DND-41 (cell line): ENCODE measurements around the gene ATG9A.
A peak's percentile ranks its signal among the peaks of the same experiment; 100 is the strongest.
"Not testable (repeated sequence)": the region's sequence is repeated elsewhere in the genome, so short reads cannot be mapped to it uniquely, and the experiment has no call there.

Experiments used
- ATAC-seq: fragments of 200-7000 bp; cut with Tn5 transposase; 3 replicates; pipeline ENCODE4 v1.9.1; 2021; ENCODE audit warnings: low read depth; ENCODE audit not compliant: insufficient read depth
- DNase-seq: peaks from one replicate; pipeline ENCODE4 v3.0.0-alpha.2; 2020
- H2AFZ ChIP-seq: 2 replicates; pipeline ENCODE4 v1.6.0; 2012; ENCODE audit warnings: low read depth, low read length
- H3K27ac ChIP-seq: 2 replicates; pipeline ENCODE4 v1.5.1; 2012; ENCODE audit warnings: low read length, inconsistent platforms
- H3K27me3 ChIP-seq: fragments of 200-600 bp; sonication (generic); 2 replicates; pipeline ENCODE4 v1.6.0; 2012; ENCODE audit warnings: low read length, mild to moderate bottlenecking, inconsistent platforms; ENCODE audit not compliant: insufficient read depth, poor library complexity
- H3K36me3 ChIP-seq: 2 replicates; pipeline ENCODE4 v1.5.1; 2012; ENCODE audit warnings: low read length, inconsistent platforms; ENCODE audit not compliant: insufficient read depth
- H3K4me1 ChIP-seq: 2 replicates; pipeline ENCODE4 v1.5.1; 2012; ENCODE audit warnings: mild to moderate bottlenecking, low read length; ENCODE audit not compliant: insufficient read depth
- H3K4me2 ChIP-seq: 2 replicates; pipeline ENCODE4 v1.6.0; 2012; ENCODE audit warnings: mild to moderate bottlenecking, moderate library complexity, low read length, inconsistent platforms; ENCODE audit not compliant: insufficient read depth
- H3K4me3 ChIP-seq, 2 experiments: fragments of 200-600 bp in 1 of 2; shearing (Covaris generic) in 1 of 2; 2 replicates each; pipeline ENCODE4 v1.5.1; 2012 to 2016; ENCODE audit warnings: inconsistent platforms in 2 of 2, low read length in 2 of 2, mild to moderate bottlenecking in 2 of 2, low read depth in 1 of 2, moderate library complexity in 1 of 2
- H3K79me2 ChIP-seq: 2 replicates; pipeline ENCODE4 v1.6.0; 2012; ENCODE audit warnings: low read length, inconsistent platforms; ENCODE audit not compliant: insufficient read depth
- H3K9ac ChIP-seq: 2 replicates; pipeline ENCODE4 v1.6.0; 2012; ENCODE audit warnings: low read depth, mild to moderate bottlenecking, inconsistent platforms, low read length, moderate library complexity
- H3K9me3 ChIP-seq: 2 replicates; pipeline ENCODE4 v1.5.1; 2012; ENCODE audit warnings: low read length, moderate library complexity, mild to moderate bottlenecking, inconsistent platforms; ENCODE audit not compliant: insufficient read depth, severe bottlenecking
- H4K20me1 ChIP-seq: 2 replicates; pipeline ENCODE4 v1.6.0; 2012; ENCODE audit warnings: low read length; ENCODE audit not compliant: insufficient read depth
- EZH2 ChIP-seq: IDR thresholded peaks from 3 replicates; pipeline ENCODE4 v1.6.1; 2012; ENCODE audit warnings: borderline replicate concordance, low read depth, mild to moderate bottlenecking, moderate library complexity, low read length, inconsistent platforms; ENCODE audit not compliant: severe bottlenecking
- TF ChIP-seq, protein P1 (sequence below): IDR thresholded peaks from 2 replicates; pipeline ENCODE4 v1.5.1; 2012; ENCODE audit warnings: borderline replicate concordance, low read length, moderate library complexity, mild to moderate bottlenecking; ENCODE audit not compliant: poor library complexity, severe bottlenecking; ENCODE audit errors: extremely low read depth

ATG9A gene

DNA sequence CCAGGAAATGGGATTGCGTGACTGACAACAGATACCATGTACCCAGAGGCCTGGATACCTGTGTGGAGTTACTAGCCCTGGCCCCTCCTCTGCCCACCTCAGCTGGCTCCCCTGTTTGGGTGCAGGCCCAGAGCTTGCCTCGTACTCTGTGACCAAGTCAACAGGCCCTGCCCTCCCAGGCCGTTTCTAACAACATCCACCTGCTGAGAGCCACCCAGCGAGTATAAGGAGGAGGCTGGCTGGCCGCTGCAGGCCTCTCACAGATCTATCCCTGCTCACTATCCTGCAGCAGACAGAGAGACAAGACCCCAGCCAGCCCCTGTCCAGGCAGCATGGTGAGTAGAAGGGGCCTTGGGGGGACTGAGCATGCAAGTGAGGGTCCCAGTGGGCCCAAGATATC, 36.8 kb upstream of the ATG9A start:
- Histone ChIP-seq H3K4me1 (0 out of 2 replicates have a peak, but pooled peaks cover 2% of the 10 kb centered on the region), H3K9ac (no peak overlapping the region), H2AFZ (no peak overlapping the region), H3K79me2 (no peaks in the 10 kb centered on the region), H3K4me3 (no peak overlapping the region), H3K27ac (no peak overlapping the region), H3K4me2 (no peak overlapping the region), H3K36me3 (no peaks in the 10 kb centered on the region), H4K20me1 (no peaks in the 10 kb centered on the region), H3K27me3 (peaks cover 10% of the 10 kb centered on the region), H3K9me3 (no peaks in the 10 kb centered on the region)
- DNase-seq (no peak), ATAC-seq (no peak)
- TF ChIP-seq, protein P1, sequence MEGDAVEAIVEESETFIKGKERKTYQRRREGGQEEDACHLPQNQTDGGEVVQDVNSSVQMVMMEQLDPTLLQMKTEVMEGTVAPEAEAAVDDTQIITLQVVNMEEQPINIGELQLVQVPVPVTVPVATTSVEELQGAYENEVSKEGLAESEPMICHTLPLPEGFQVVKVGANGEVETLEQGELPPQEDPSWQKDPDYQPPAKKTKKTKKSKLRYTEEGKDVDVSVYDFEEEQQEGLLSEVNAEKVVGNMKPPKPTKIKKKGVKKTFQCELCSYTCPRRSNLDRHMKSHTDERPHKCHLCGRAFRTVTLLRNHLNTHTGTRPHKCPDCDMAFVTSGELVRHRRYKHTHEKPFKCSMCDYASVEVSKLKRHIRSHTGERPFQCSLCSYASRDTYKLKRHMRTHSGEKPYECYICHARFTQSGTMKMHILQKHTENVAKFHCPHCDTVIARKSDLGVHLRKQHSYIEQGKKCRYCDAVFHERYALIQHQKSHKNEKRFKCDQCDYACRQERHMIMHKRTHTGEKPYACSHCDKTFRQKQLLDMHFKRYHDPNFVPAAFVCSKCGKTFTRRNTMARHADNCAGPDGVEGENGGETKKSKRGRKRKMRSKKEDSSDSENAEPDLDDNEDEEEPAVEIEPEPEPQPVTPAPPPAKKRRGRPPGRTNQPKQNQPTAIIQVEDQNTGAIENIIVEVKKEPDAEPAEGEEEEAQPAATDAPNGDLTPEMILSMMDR, result no peak
- no peak for TF ChIP-seq EZH2

DNA sequence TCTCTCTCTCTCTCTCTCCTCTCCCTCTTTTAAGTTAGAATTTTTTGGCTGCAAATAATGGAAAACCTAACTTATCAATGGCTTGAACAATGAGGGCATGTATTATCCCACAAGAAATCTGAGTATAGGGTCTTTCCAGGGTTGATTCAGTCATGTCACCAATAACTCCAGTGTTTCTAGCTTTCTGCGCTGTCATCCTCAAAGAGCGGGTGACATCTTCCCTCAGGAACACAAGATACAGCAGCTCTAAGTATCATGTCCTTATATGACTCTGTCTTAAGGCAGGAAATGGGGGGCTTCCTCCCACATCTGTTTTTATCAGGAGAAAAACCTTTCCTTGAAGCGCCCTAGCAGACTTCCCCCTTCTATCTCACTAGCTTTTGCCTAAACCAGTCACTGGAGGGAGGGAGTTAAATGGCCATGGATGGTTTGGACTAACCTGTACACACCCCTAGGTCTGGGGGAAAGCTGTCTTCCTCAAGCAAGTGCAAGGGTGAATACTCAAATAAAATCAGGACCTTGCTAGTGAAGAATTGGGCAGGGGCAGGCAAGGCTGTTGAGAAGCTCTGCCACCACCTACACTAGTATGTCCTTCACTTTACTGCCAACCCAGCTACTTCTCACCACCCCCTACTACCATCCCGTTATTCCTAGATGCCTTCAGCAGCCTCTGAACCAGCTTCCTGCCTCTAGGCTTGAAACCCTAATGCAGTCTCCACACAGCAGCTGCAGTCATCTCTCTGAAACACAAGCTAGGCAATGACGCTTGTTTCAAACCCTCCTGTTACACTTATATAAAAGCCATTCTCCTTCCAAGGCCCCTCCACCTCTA, 31.8 kb upstream of the ATG9A start:
- no peak overlapping the region for H3K9ac ChIP-seq
- DNase-seq (no peak), ATAC-seq (no peak)

DNA sequence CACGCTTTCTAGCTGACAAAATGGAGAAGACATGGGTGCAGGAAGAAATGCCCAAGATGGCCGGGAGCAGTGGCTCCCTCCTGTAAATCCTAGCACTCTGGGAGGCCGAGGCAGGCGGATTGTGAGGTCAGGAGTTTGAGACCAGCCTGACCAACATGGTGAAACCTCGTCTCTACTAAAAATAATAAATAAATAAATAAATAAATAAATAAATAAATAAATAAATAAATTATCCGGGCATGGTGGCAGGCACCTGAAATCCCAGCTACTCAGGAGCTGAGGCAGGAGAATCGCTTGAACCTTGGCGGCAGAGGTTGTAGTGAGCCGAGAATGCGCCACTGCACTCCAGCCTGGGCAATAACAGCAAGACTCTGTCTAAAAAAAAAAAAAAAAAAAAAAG, 29.5 kb upstream of the ATG9A start:
- H2AFZ ChIP-seq, H3K4me2 ChIP-seq, ATAC-seq, H3K36me3 ChIP-seq, H3K79me2 ChIP-seq, H3K4me3 ChIP-seq, DNase-seq, H3K27ac ChIP-seq, H3K9me3 ChIP-seq, H4K20me1 ChIP-seq, H3K9ac ChIP-seq: not testable (repeated sequence)
- peaks cover 33% of the 10 kb centered on the region for H3K27me3 ChIP-seq
- peaks cover 13% of the 10 kb centered on the region for H3K4me1 ChIP-seq

More for the DNA sequence above, 31.8 kb upstream of the ATG9A start:
- Histone ChIP-seq H3K79me2 (no peaks in the 10 kb centered on the region), H3K27me3 (peaks cover 19% of the 10 kb centered on the region), H2AFZ (no peak overlapping the region), H3K4me1 (0 out of 2 replicates have a peak, but pooled peaks cover 3% of the 10 kb centered on the region), H3K27ac (no peak overlapping the region), H3K36me3 (no peaks in the 10 kb centered on the region), H3K4me3 (no peak overlapping the region), H3K9me3 (no peaks in the 10 kb centered on the region), H3K4me2 (no peak overlapping the region), H4K20me1 (no peaks in the 10 kb centered on the region)
- TF ChIP-seq, protein P1, result no peak
- no peak for TF ChIP-seq EZH2

DNA sequence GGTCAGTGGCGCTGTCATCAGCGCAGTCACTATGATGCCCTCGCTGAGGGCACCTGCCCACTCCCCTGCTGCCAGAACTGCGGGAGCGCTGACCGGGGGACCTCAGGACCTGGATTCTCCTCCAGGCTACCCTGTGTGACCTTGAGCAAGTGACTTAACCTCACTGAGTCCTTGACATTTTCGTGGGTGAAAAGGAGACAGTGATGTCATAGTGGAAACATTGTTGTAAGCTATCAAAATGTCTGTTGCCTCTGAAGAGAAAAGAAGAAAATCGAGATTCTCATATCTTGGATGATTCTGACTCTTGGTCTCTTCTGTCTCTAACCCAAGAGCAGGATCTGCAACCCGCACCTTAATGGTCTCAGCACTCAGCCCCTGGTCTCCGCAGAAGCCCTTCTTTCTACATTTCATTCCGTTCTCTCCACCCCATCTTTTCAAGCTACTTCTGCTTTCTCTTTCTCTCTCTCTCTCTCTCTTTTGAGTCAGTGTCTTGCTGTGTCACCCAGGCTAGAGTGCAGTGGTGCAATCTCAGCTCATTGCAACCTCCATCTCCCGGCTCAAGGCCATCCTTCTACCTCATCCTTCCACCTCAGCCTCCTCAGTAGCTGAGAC, 25.3 kb upstream of the ATG9A start:
- peaks cover 26% of the 10 kb centered on the region for H4K20me1 ChIP-seq
- H3K27ac ChIP-seq, result no peak overlapping the region
- no peaks in the 10 kb centered on the region for H3K36me3 ChIP-seq
- H3K9me3 ChIP-seq, result no peaks in the 10 kb centered on the region
- no peak overlapping the region for H2AFZ ChIP-seq
- H3K27me3 ChIP-seq, result peaks cover 46% of the 10 kb centered on the region
- ATAC-seq (no peak), DNase-seq (no peak)
- H3K9ac ChIP-seq, result no peak overlapping the region
- no peak overlapping the region for H3K4me3 ChIP-seq
- H3K4me1 ChIP-seq, result peaks cover 29% of the 10 kb centered on the region
- H3K79me2 ChIP-seq, result no peaks in the 10 kb centered on the region
- H3K4me2 ChIP-seq, result peak overlapping the region; percentile 99; the same call in 1 of the 2 replicates
- TF ChIP-seq EZH2, result no peak
- TF ChIP-seq, protein P1, result no peak
